NCI-H345 treated with DMSO at 0.1 percent for 48 hours (cell line): ENCODE results near the gene TMIGD3.

Experiments
- DNase-seq: peaks from one replicate; lab custom pipeline; 2025; ENCODE audit not compliant: unreplicated experiment; lab: John Stamatoyannopoulos, UW

Gene TMIGD3

GRCh38 chr1:111476214-111476613 lies 27.2 kb downstream of the TMIGD3 start:
- no peak for DNase-seq

GRCh38 chr1:111475701-111476100 lies 27.7 kb downstream of the TMIGD3 start:
- DNase-seq: no peak

GRCh38 chr1:111474521-111474920 lies 28.9 kb downstream of the TMIGD3 start:
- no peak for DNase-seq

GRCh38 chr1:111474106-111474505 lies 29.3 kb downstream of the TMIGD3 start:
- DNase-seq: no peak

- no peak for DNase-seq
These were observed 31.9 kb downstream of the TMIGD3 start for GRCh38 chr1:111471538-111471937.

GRCh38 chr1:111471012-111471411 lies 32.4 kb downstream of the TMIGD3 start:
- DNase-seq: no peak

- DNase-seq: no peak
These were observed 32.8 kb downstream of the TMIGD3 start for GRCh38 chr1:111470596-111470995.

- no peak for DNase-seq
These were observed 33.9 kb downstream of the TMIGD3 start for GRCh38 chr1:111469539-111469938.

- DNase-seq: no peak
These were observed 34.7 kb downstream of the TMIGD3 start for GRCh38 chr1:111468717-111469100.

- DNase-seq: no peak
These were observed 35.3 kb downstream of the TMIGD3 start for GRCh38 chr1:111467865-111468716.

- DNase-seq: no peak
These were observed 37.0 kb downstream of the TMIGD3 start for GRCh38 chr1:111466480-111466879.

GRCh38 chr1:111465754-111466153 lies 37.7 kb downstream of the TMIGD3 start:
- DNase-seq: no peak

GRCh38 chr1:111463029-111463683 lies 40.3 kb downstream of the TMIGD3 start:
- DNase-seq: no peak

GRCh38 chr1:111462370-111463028 lies 40.9 kb downstream of the TMIGD3 start:
- DNase-seq: no peak

- no peak for DNase-seq
These were observed 41.7 kb downstream of the TMIGD3 start for GRCh38 chr1:111461765-111462164.

- no peak for DNase-seq
These were observed 47.8 kb downstream of the TMIGD3 start for GRCh38 chr1:111455642-111456031.

- DNase-seq: no peak
These were observed 48.4 kb downstream of the TMIGD3 start for GRCh38 chr1:111454859-111455641.

- no peak for DNase-seq
These were observed 49.7 kb downstream of the TMIGD3 start for GRCh38 chr1:111453706-111454105.

- no peak for DNase-seq
These were observed 50.9 kb downstream of the TMIGD3 start for GRCh38 chr1:111452581-111452980.

- DNase-seq: no peak
These were observed 53.2 kb downstream of the TMIGD3 start for GRCh38 chr1:111450185-111450584.

GRCh38 chr1:111449703-111450017 lies 53.8 kb downstream of the TMIGD3 start:
- no peak for DNase-seq
